Jurkat, Clone E6-1 (cell line): ENCODE measurements around the gene SCYGR2.

Source experiments
- DNase-seq: peaks from one replicate; pipeline ENCODE4 v3.0.0-alpha.2; 2011; ENCODE audit warnings: low read depth, low spot score
- H3K4me3 ChIP-seq: 2 replicates; pipeline ENCODE4 v1.5.1; 2011; ENCODE audit warnings: mild to moderate bottlenecking, low read length, control low read depth, moderate library complexity

The SCYGR2 gene

DNA sequence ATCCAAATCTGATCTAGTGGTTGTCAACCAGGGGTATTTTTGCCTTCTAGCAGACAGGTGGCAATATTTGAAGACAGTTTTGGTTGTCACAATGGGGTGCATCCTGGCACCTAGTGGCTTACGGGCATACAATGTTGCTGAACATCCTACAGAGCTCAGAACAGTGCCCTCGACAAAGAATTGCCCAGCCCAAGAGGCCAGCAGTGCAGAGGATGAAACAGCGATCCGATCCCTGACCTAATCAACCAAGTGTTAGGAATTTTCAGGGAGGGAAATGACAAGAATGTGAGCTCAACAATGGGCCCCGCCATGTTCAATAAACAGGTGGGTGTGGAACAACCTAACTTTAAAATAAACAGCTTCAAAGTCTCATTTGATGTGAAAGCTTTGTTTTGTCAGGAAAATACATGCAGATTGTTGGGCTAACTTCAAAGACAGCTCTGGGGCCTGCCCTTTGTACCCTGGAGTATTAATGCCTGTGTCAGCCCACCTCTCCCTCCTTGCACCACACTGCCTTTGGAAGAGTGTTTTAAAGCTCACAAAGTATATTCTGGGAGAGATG, 45.4 kb downstream of the SCYGR2 start:
- H3K4me3 ChIP-seq = no peak overlapping the region

More for the DNA sequence above, 45.4 kb downstream of the SCYGR2 start:
- DNase-seq = no peak
